Loucy (cell line): ENCODE data around the gene CELSR1.

Experiments used
- H2AFZ ChIP-seq: fragments of 200-600 bp; sonication (generic); 2 replicates; pipeline ENCODE4 v1.6.0; 2016; ENCODE audit warnings: antibody characterized with exemption, mild to moderate bottlenecking, low read length, moderate library complexity
- H3F3A ChIP-seq: fragments of 200-600 bp; 2 replicates; pipeline ENCODE4 v1.6.0; 2016; ENCODE audit warnings: antibody characterized with exemption, low read depth, mild to moderate bottlenecking
- H3K27me3 ChIP-seq: fragments of 200-600 bp; sonication (generic); 2 replicates; pipeline ENCODE4 v1.6.1; 2014; ENCODE audit warnings: low read length, mild to moderate bottlenecking; ENCODE audit not compliant: insufficient read depth, poor library complexity, severe bottlenecking
- H3K36me3 ChIP-seq: fragments of 200-600 bp; sonication (generic); 2 replicates; pipeline ENCODE4 v1.6.1; 2016; ENCODE audit warnings: low read length; ENCODE audit not compliant: insufficient read depth
- H3K4me1 ChIP-seq: fragments of 200-600 bp; sonication (generic); 2 replicates; pipeline ENCODE4 v1.5.1; 2014; ENCODE audit warnings: low read length, mild to moderate bottlenecking; ENCODE audit not compliant: insufficient read depth, poor library complexity, severe bottlenecking
- H3K4me2 ChIP-seq: fragments of 200-600 bp; sonication (generic); 2 replicates; pipeline ENCODE4 v1.6.0; 2014; ENCODE audit warnings: antibody characterized with exemption, low read length, low read depth, mild to moderate bottlenecking; ENCODE audit not compliant: poor library complexity, severe bottlenecking
- H3K4me3 ChIP-seq: fragments of 200-600 bp; sonication (generic); 2 replicates; pipeline ENCODE4 v1.5.1; 2014; ENCODE audit warnings: low read length, mild to moderate bottlenecking, mixed read lengths; ENCODE audit not compliant: poor library complexity, severe bottlenecking
- H3K79me2 ChIP-seq: fragments of 200-600 bp; sonication (generic); 2 replicates; pipeline ENCODE4 v1.6.1; 2014; ENCODE audit warnings: low read length; ENCODE audit not compliant: insufficient read depth
- H3K9ac ChIP-seq: fragments of 200-600 bp; sonication (generic); 2 replicates; pipeline ENCODE4 v1.6.0; 2014; ENCODE audit warnings: mild to moderate bottlenecking, low read depth, low read length, moderate library complexity; ENCODE audit not compliant: poor library complexity, severe bottlenecking
- H3K9me2 ChIP-seq: fragments of 200-600 bp; sonication (generic); replicated peaks from 2 replicates; pipeline ENCODE4 v1.6.1; 2016; ENCODE audit warnings: low read depth, low read length, mixed read lengths
- H3K9me3 ChIP-seq: fragments of 200-600 bp; sonication (generic); 2 replicates; pipeline ENCODE4 v1.6.1; 2014; ENCODE audit warnings: mild to moderate bottlenecking, antibody characterized with exemption, low read length, low read depth; ENCODE audit not compliant: insufficient read depth
- H4K20me1 ChIP-seq: fragments of 200-600 bp; sonication (generic); 2 replicates; pipeline ENCODE4 v1.6.0; 2014; ENCODE audit warnings: antibody characterized with exemption, low read length, mild to moderate bottlenecking; ENCODE audit not compliant: insufficient read depth, poor library complexity, severe bottlenecking
- CTCF ChIP-seq: fragments of 200-600 bp; sonication (generic); conservative IDR thresholded peaks from 2 replicates; pipeline ENCODE4 v1.5.1; 2014; ENCODE audit warnings: mild to moderate bottlenecking, antibody characterized with exemption, low read length
- EZH2phosphoT487 ChIP-seq: fragments of 200-600 bp; IDR thresholded peaks from 2 replicates; pipeline ENCODE4 v1.6.1; 2018; ENCODE audit warnings: antibody characterized with exemption, mild to moderate bottlenecking, moderate library complexity, borderline replicate concordance

The CELSR1 gene

GRCh38 chr22:46357711-46358520 lies 179.5 kb downstream of the CELSR1 start:
- Histone ChIP-seq H3K79me2 (no peaks in the 10 kb centered on the region), H3K4me3 (no peak overlapping the region), H3K9me3 (no peaks in the 10 kb centered on the region), H2AFZ (no peak overlapping the region), H3K9ac (no peak overlapping the region), H3F3A (no peaks in the 10 kb centered on the region), H4K20me1 (peaks cover 6% of the 10 kb centered on the region), H3K9me2 (no peaks in the 10 kb centered on the region), H3K4me1 (peaks cover 6% of the 10 kb centered on the region), H3K27me3 (no peaks in the 10 kb centered on the region), H3K4me2 (no peak overlapping the region), H3K36me3 (peaks cover 31% of the 10 kb centered on the region; the same call in 1 of the 2 replicates)
- no peak for TF ChIP-seq EZH2phosphoT487
- no peak for TF ChIP-seq CTCF

- Histone ChIP-seq H3K4me2 (no peak overlapping the region), H3K9me2 (no peaks in the 10 kb centered on the region), H3K27me3 (no peaks in the 10 kb centered on the region), H3K4me3 (no peak overlapping the region), H3K9ac (no peak overlapping the region), H3K36me3 (peaks cover 42% of the 10 kb centered on the region; the same call in 1 of the 2 replicates), H3F3A (no peaks in the 10 kb centered on the region), H3K79me2 (no peaks in the 10 kb centered on the region), H3K4me1 (peaks cover 13% of the 10 kb centered on the region), H4K20me1 (peaks cover 6% of the 10 kb centered on the region), H2AFZ (no peak overlapping the region), H3K9me3 (no peaks in the 10 kb centered on the region)
- no peak for TF ChIP-seq EZH2phosphoT487
- TF ChIP-seq CTCF = no peak
Measured at GRCh38 chr22:46356496-46357480, 180.6 kb downstream of the CELSR1 start.

- no peaks in the 10 kb centered on the region for H3F3A ChIP-seq
- TF ChIP-seq EZH2phosphoT487 (no peak), CTCF (no peak)
- H3K9ac ChIP-seq = no peak overlapping the region
- H3K27me3 ChIP-seq = no peaks in the 10 kb centered on the region
- H3K79me2 ChIP-seq = no peaks in the 10 kb centered on the region
- H3K9me2 ChIP-seq = no peaks in the 10 kb centered on the region
- peaks cover 49% of the 10 kb centered on the region; the same call in 1 of the 2 replicates for H3K36me3 ChIP-seq
- no peak overlapping the region for H2AFZ ChIP-seq
- H4K20me1 ChIP-seq = peaks cover 6% of the 10 kb centered on the region
- H3K4me1 ChIP-seq = peaks cover 13% of the 10 kb centered on the region
- no peaks in the 10 kb centered on the region for H3K9me3 ChIP-seq
- no peak overlapping the region for H3K4me3 ChIP-seq
- no peak overlapping the region for H3K4me2 ChIP-seq
Measured at GRCh38 chr22:46355996-46356471, 181.4 kb downstream of the CELSR1 start.
